ENCODE results near the gene ACSBG1.

Gene ACSBG1

DNA sequence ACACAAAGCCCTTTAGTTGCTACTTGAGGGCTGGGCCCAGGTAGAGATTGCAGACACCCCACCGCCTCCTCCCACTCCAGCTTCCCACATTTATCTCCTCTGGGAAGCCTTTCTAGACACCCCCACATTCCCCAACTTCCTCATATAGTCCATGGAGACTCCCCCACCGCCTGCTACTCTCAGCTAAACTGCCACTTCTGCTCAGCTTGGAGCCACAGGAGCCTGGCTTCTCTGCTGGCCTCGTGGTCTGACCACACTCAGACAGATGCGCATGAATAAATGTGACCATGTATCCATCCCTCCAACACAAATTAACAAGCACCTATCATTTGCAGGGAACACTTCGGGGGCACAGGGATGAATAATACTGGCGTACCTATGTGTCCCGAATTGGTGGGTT, 10.5 kb upstream of the ACSBG1 start:
- Histone ChIP-seq H3K9me2 (replicated peaks; ENCODE audit: insufficient read depth, low read length) (no peaks in the 10 kb centered on the region), H3K27ac (ENCODE audit: low read length) (no peak overlapping the region), H3K4me2 (ENCODE audit: low read depth, low read length) (no peak overlapping the region), H4K20me1 (ENCODE audit: insufficient read depth, low read length) (no peaks in the 10 kb centered on the region), H3K79me2 (ENCODE audit: low read length) (no peaks in the 10 kb centered on the region), H3F3A (ENCODE audit: insufficient read depth, low read length) (no peaks in the 10 kb centered on the region), H3K9ac (ENCODE audit: low read length) (no peak overlapping the region), H3K27me3 (replicated peaks; ENCODE audit: insufficient read depth, low read length) (peaks cover 5% of the 10 kb centered on the region; the same call in 1 of the 2 replicates), H3K9me3 (replicated peaks; ENCODE audit: insufficient read depth, low read length) (no peaks in the 10 kb centered on the region), H3K36me3 (replicated peaks; ENCODE audit: insufficient read depth, low read length) (no peaks in the 10 kb centered on the region), H2AFZ (ENCODE audit: low read length) (no peak overlapping the region), H3K4me3 (ENCODE audit: low read length) (no peak overlapping the region), H3K4me1 (ENCODE audit: low read length) (no peaks in the 10 kb centered on the region)
- DNase-seq = no peak
- TF ChIP-seq EZH2 (optimal IDR thresholded peaks at IDR 0.05; ENCODE audit: low read depth, low read length) (no peak), EZH2phosphoT487 (IDR thresholded peaks at IDR 0.05; ENCODE audit: low read length) (no peak)
- TF ChIP-seq, protein P1, sequence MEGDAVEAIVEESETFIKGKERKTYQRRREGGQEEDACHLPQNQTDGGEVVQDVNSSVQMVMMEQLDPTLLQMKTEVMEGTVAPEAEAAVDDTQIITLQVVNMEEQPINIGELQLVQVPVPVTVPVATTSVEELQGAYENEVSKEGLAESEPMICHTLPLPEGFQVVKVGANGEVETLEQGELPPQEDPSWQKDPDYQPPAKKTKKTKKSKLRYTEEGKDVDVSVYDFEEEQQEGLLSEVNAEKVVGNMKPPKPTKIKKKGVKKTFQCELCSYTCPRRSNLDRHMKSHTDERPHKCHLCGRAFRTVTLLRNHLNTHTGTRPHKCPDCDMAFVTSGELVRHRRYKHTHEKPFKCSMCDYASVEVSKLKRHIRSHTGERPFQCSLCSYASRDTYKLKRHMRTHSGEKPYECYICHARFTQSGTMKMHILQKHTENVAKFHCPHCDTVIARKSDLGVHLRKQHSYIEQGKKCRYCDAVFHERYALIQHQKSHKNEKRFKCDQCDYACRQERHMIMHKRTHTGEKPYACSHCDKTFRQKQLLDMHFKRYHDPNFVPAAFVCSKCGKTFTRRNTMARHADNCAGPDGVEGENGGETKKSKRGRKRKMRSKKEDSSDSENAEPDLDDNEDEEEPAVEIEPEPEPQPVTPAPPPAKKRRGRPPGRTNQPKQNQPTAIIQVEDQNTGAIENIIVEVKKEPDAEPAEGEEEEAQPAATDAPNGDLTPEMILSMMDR (IDR thresholded peaks at IDR 0.05; ENCODE audit: low read length) = no peak

DNA sequence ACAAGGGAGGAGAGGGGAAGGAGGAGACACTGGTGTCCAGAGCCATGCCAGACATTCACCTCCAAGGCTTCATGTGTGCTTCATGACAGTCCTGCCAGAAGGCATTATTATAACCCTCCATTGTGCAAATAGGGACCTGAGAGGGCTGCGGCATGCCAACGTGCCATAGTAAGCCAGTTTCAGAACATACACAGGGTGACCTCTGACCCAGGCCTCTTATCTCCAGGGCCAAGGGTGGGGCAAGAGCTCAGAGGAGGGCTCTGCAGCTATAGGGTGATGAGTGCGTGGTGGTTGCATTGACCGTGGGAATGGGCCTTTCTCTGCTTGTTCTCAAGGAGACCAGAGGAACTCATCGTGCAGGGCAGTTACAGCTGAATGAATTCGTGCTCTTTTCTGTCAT, 9.7 kb upstream of the ACSBG1 start:
- H2AFZ ChIP-seq (ENCODE audit: low read length) = no peak overlapping the region
- peaks cover 5% of the 10 kb centered on the region; the same call in 1 of the 2 replicates for H3K27me3 ChIP-seq (replicated peaks; ENCODE audit: insufficient read depth, low read length)
- no peak overlapping the region for H3K4me3 ChIP-seq (ENCODE audit: low read length)
- H3K9ac ChIP-seq (ENCODE audit: low read length) = no peak overlapping the region
- DNase-seq = peak; percentile 16
- no peaks in the 10 kb centered on the region for H3K36me3 ChIP-seq (replicated peaks; ENCODE audit: insufficient read depth, low read length)
- no peaks in the 10 kb centered on the region for H3K9me2 ChIP-seq (replicated peaks; ENCODE audit: insufficient read depth, low read length)
- no peak overlapping the region for H3K27ac ChIP-seq (ENCODE audit: low read length)
- H3K9me3 ChIP-seq (replicated peaks; ENCODE audit: insufficient read depth, low read length) = no peaks in the 10 kb centered on the region
- no peak for TF ChIP-seq EZH2 (optimal IDR thresholded peaks at IDR 0.05; ENCODE audit: low read depth, low read length)
- no peak for TF ChIP-seq EZH2phosphoT487 (IDR thresholded peaks at IDR 0.05; ENCODE audit: low read length)
- no peaks in the 10 kb centered on the region for H3K79me2 ChIP-seq (ENCODE audit: low read length)
- H4K20me1 ChIP-seq (ENCODE audit: insufficient read depth, low read length) = no peaks in the 10 kb centered on the region
- H3F3A ChIP-seq (ENCODE audit: insufficient read depth, low read length) = no peaks in the 10 kb centered on the region
- no peak overlapping the region for H3K4me2 ChIP-seq (ENCODE audit: low read depth, low read length)
- H3K4me1 ChIP-seq (ENCODE audit: low read length) = no peaks in the 10 kb centered on the region

DNA sequence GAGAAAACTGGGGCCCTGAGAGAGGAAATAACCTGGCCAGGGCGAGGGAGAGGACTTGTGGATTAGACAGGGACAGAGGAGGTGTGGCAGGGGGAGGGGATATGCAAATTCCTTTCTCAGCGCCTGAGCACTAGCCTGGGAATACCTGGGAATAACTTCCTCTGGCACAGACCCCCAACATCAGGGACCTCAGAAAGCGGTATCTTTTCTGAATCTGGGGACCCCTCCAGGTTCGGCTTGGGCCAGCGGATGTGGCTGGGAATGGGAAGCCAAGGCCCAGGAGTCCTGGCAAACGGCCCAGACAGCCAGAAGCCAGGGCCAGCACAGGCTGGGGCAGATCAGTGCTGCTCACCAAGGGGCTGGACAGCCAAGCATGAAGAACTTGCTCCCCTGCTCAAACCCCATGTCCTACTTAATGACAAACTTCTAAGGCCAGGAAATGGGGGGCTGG, 9.2 kb upstream of the ACSBG1 start:
- Histone ChIP-seq H3K27ac (ENCODE audit: low read length) (no peak overlapping the region), H3K9me2 (replicated peaks; ENCODE audit: insufficient read depth, low read length) (no peaks in the 10 kb centered on the region), H3K9ac (ENCODE audit: low read length) (no peak overlapping the region), H3K27me3 (replicated peaks; ENCODE audit: insufficient read depth, low read length) (peaks cover 7% of the 10 kb centered on the region), H3K36me3 (replicated peaks; ENCODE audit: insufficient read depth, low read length) (no peaks in the 10 kb centered on the region), H3K79me2 (ENCODE audit: low read length) (no peaks in the 10 kb centered on the region), H4K20me1 (ENCODE audit: insufficient read depth, low read length) (no peaks in the 10 kb centered on the region), H3K4me2 (ENCODE audit: low read depth, low read length) (no peak overlapping the region), H3K9me3 (replicated peaks; ENCODE audit: insufficient read depth, low read length) (no peaks in the 10 kb centered on the region), H3K4me1 (ENCODE audit: low read length) (no peaks in the 10 kb centered on the region), H2AFZ (ENCODE audit: low read length) (no peak overlapping the region), H3F3A (ENCODE audit: insufficient read depth, low read length) (no peaks in the 10 kb centered on the region), H3K4me3 (ENCODE audit: low read length) (no peak overlapping the region)
- DNase-seq = no peak
- TF ChIP-seq, protein P1 (IDR thresholded peaks at IDR 0.05; ENCODE audit: low read length) = no peak
- TF ChIP-seq EZH2 (optimal IDR thresholded peaks at IDR 0.05; ENCODE audit: low read depth, low read length) = no peak
- no peak for TF ChIP-seq EZH2phosphoT487 (IDR thresholded peaks at IDR 0.05; ENCODE audit: low read length)

DNA sequence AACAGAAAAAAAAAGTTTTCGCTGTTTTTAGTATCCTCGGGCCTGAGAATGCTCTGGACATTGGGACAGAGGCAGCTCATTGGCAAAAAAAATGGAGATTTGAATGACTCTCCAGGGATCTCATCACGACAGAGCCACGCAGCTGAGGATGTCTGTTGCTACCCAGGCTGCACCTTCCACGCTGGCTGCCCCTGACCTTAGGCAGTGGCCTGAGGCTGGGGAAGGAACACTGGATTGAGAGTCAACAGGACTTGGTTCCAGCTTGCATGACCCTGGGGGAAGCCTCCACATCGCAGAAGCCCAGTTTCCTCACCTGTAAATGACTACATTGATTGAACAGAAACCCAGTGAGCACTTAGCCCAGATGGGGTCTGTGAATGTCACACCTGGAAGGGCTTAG, 8.7 kb upstream of the ACSBG1 start:
- Histone ChIP-seq H3K79me2 (ENCODE audit: low read length) (no peaks in the 10 kb centered on the region), H3K4me2 (ENCODE audit: low read depth, low read length) (no peak overlapping the region), H3K27me3 (replicated peaks; ENCODE audit: insufficient read depth, low read length) (peaks cover 12% of the 10 kb centered on the region), H3K36me3 (replicated peaks; ENCODE audit: insufficient read depth, low read length) (no peaks in the 10 kb centered on the region), H3F3A (ENCODE audit: insufficient read depth, low read length) (no peaks in the 10 kb centered on the region), H3K9me2 (replicated peaks; ENCODE audit: insufficient read depth, low read length) (no peaks in the 10 kb centered on the region), H3K9me3 (replicated peaks; ENCODE audit: insufficient read depth, low read length) (no peaks in the 10 kb centered on the region), H4K20me1 (ENCODE audit: insufficient read depth, low read length) (no peaks in the 10 kb centered on the region), H3K4me3 (ENCODE audit: low read length) (no peak overlapping the region), H3K9ac (ENCODE audit: low read length) (no peak overlapping the region), H3K4me1 (ENCODE audit: low read length) (no peaks in the 10 kb centered on the region), H3K27ac (ENCODE audit: low read length) (no peak overlapping the region), H2AFZ (ENCODE audit: low read length) (no peak overlapping the region)
- TF ChIP-seq EZH2 (optimal IDR thresholded peaks at IDR 0.05; ENCODE audit: low read depth, low read length) = no peak
- TF ChIP-seq, protein P1 (IDR thresholded peaks at IDR 0.05; ENCODE audit: low read length) = no peak
- TF ChIP-seq EZH2phosphoT487 (IDR thresholded peaks at IDR 0.05; ENCODE audit: low read length) = no peak
- no peak for DNase-seq

Data from MM.1S (cell line).